HS-27A (cell line): ENCODE data around the gene BPI.
A peak's percentile ranks its signal among the peaks of the same experiment; 100 is the strongest.
"Not testable (repeated sequence)": the region's sequence is repeated elsewhere in the genome, so short reads cannot be mapped to it uniquely, and the experiment has no call there.

Source experiments
- DNase-seq: peaks from one replicate; pipeline ENCODE4 v3.0.0-alpha.2; 2012; ENCODE audit warnings: low read depth, missing footprints

BPI gene

DNA sequence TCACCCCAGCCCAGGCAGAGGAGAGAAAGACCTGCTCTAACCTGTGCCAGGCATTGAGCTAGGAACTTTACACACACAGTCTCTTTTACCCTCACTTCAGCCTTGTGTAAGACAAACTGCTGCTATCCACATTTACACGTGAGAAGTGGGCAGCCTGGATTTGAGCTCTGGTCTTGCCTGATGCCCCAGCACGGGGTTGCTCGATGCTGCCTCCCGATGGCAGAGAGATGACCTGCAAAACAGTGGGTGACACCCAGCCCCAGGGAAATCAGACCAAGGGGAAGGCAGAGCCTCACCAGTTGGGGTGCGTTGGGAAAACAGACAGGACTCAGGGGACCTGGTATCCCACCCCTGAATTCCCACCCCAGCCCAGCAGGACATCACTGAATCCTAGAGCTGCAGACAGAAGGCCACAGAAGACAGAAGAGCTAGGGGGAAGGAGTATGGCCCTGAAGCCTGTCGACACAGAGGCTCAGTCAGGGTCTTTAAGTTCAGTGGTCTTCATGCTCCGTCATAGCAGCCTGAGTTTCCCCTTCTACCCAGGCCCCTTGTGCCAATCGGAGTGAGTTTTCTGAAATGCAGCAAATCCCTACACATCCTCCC lies 990 bp downstream of the BPI start:
- DNase-seq: no peak

DNA sequence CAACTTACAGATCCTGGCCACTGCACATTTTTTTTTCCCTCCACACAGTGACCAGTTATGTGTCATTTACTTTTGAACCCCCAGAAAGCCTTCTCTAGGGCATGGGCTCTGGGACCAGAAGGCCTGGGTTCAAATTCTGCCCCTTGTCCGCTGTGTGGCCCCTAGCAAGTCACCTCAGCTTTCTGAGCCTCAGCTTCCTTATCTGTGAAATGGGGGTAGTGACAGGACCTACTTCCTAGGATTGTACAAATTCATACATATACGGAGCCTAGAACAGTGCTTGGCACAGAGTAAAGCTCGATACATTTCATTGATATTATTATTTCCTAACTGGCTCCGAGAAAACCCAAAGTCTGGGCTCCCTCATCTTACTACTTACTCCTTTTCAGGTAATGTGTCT lies 1.6 kb downstream of the BPI start:
- DNase-seq: no peak

DNA sequence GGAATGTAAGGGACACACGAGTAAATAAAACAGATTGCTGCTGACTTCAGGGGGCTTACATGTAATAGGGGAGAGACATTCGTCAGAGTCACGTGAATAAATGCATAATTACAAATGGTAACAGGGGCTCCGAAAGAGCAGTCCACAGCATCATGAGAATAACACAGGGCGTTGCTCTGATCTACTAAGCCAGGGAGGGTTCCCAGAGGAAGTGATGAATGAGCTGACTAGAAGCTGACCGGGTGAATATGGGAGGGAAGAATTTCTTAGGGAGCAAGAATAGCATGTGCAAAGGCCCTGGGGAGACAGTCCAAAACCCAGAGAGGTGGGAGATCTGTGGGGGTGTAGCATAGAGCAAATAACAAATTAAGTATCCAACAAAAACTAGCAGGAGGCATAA lies 2.4 kb downstream of the BPI start:
- no peak for DNase-seq

DNA sequence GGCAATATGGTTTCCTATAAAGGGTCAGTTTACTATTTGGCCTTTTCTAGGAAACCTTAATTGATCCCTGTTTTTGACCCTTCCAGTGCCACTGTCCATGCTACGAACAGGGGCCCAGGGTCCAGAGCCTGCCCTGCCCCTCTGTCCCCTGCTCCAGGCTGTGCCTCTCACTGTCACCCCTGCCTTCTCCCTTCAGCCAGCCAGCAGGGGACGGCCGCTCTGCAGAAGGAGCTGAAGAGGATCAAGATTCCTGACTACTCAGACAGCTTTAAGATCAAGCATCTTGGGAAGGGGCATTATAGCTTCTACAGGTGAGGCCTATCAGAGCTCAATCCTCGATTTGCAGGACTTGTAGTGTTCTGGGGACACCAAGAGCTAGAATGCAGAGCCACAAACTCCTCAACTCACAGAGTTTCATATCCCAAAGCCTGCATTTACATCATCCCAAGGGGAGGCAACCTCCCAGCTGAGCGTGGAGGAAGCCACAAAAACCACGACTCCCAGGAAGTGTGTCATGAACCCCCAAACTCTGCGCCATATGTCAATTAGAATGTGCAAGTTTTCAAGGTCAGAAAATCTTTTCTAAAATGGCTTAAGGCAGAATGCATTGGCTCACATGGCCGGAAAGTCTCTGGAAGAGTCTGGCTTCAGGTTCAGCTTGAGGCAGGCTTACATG lies 3.6 kb downstream of the BPI start:
- DNase-seq: peak; percentile 17

DNA sequence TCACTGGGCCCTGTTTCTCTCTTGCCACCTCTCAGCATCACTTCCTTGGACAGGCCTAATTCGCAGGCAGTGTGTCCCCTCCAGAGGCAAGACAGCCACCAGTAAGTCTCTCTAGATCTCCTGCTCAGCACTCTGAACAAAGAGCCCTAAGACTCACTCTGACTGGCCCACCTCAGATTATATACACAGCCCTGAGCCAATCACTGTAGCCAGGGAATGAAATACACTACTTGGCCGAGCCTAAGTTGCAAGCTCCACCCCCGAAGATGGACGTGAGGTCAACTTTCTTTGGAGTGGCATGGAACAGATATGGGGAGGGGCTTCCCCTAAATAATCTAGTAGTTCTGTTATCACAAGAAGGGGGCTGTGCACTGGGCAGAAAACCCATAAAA lies 4.1 kb downstream of the BPI start:
- no peak for DNase-seq

DNA sequence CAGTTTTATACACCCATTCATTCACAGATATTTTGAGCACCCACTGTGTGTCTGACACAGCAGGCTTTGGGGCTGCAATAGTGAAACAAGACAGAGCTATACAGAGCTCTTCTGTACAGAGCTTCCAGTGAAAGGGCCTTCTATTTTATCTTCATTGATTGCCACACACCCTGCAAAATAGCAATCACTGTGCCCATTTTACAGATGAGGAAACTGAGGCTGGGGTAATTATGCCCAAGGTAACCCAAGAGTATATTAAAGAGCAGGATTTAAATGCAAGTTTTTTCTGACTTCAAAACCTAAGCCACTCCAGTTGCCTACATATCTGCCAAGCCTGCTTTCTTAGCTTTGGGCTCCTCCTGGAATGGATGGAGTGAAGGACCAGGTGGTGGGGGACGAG lies 4.5 kb downstream of the BPI start:
- DNase-seq: no peak

DNA sequence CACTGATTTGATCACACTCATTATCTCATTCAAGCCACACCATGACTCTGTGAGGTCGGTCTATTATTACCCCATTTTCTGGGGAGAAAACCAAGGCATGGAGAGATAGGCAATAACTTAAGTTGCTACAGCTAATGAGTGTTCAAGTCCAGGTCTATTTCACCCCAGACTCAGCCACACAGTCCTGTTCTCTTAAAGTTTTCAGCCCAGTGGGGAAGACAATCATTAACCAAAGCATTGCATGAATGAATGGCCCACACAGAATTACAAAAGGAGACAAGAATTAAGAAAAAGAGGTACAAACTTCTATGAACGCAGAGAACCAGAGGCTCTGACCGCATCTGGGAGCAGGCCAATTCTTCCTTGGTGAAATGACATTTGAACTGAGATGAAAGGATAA lies 7.1 kb downstream of the BPI start:
- DNase-seq: no peak

DNA sequence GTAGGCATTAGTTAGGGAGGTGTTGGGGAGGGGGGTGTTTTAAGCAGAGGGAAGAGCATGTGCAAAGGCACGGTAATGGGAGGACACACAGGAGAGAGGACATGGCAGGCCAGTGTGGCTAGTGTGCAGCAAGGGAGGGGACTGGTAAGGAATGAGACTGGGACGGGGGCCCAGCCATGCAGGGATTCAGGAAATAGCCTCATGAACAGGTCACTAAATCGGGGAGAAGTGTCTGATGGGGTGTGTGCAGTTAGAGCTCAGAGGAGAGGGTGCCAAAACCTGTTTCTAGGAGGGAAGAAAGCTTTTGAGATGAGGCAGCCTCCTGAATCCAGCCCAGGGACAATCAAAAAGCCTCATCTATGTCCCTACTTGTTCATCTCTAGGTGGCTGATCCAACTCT lies 7.5 kb downstream of the BPI start:
- DNase-seq: no peak

DNA sequence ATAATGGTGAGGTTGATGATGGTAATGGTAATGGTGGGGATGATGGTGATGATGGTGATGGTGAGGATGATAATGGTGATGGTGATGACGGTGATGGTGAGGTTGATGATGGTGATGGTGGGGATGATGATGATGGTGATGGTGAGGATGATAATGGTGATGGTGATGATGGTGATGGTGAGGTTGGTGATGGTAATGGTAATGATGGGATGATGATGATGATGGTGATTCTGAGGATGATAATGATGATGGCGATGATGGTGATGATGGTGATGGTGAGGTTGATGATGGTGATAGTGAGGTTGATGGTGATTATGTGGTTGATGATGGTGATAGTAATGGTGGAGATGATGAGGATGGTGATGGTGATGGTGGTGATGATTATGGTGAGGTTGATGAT lies 9.7 kb downstream of the BPI start:
- DNase-seq: no peak

DNA sequence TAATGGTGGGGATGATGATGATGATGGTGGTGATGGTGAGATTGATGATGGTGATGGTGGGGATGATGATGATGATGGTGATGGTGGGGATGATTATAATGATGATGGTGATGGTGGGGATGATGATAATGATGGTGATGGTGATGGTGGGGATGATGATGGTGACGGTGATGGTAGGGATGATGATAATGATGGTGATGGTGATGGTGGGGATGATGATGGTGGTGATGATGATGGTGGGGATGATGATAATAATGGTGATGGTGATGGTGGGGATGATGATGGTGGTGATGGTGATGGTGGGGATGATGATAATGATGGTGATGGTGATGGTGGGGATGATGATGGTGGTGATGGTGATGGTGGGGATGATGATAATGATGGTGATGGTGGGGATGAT lies 10.4 kb downstream of the BPI start:
- not testable (repeated sequence) for DNase-seq

DNA sequence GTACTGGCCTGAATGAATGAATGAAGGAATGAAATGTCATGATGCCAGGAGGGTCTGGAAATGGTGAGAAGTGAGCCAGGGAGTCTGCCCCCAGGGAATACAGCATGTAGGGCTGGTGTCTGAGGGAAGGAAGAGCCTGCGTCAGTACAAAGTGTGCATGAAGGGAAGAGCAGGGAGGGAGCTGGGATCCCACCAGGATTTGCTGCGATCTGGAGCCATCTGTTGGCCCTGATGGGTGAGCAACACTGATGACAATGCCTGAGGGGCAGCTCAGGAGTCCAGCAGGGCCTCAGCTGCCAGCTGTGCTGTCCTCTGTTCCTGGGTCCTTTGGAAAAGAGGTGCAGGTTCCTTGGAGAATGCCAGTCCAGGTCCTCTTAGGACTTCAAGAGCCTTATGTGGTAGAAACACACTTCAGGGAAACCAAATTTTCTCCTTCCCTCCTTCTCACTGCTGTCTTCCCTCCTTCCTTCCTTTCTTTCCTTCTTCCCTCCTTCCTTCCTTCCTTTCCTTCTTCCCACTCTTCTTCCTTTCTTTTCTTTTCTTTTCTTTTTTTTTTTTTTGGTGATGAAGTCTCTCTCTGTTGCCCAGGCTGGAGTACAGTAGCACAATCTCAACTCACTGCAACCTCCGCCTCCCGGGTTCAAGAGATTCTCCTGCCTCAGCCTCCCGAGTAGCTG lies 11.5 kb downstream of the BPI start:
- DNase-seq: no peak

DNA sequence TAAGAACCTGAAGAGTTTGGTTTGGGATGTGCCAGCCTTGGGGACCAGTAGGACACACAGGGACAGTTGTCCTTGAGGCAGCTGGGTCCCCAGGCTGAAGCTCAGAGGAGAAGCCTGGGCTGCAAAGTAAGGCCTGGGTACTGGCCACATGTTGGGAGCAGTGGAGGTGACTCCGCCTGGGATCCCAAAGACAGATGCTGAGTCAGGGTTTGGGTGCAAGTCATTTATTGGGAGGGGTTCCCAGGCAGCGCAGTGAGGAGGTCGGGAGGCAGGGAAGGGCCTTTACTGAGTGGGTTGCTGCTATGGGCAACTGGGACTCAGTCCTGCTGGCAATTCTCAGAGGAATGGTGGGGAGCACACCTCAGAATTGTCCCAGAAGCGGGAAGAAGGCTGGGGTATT lies 12.4 kb downstream of the BPI start:
- no peak for DNase-seq

DNA sequence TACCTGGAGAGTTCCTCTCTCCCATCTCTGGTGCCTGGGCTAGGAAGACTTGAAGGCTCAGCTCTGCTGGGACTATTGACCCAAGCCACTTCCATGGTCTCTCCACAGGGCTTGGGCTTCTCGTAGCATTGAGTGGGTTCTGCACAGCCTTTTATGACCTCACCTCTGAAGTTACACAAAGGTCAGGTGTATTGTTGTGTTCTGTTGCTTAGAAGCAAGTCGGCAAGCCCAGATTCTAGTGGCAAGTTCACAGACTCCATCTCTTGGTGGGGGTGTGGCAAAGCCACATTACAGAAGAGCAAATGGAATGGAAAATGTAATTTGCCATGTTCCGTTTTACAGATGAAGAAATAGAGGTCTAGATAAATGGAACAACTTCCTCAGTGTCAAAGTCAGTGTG lies 13.5 kb downstream of the BPI start:
- DNase-seq: no peak

DNA sequence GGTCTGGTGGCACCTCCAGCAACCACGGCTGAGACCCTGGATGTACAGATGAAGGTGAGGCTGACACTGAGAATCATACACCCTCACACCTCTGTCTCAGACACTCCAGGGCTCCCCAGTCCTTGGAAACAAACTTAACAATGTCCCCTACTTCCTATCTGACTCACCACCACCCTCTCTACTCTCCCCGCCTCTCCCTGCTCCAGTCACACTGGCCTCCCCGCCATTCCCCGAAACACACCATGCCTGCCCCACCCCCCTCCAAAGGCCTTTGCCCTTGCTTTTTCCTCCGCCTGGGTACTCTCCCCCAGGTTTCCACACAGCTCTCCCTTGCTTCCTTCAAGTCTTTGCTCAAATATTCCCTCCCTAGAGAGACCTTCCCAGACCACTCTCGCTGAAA lies 16.3 kb downstream of the BPI start:
- no peak for DNase-seq

DNA sequence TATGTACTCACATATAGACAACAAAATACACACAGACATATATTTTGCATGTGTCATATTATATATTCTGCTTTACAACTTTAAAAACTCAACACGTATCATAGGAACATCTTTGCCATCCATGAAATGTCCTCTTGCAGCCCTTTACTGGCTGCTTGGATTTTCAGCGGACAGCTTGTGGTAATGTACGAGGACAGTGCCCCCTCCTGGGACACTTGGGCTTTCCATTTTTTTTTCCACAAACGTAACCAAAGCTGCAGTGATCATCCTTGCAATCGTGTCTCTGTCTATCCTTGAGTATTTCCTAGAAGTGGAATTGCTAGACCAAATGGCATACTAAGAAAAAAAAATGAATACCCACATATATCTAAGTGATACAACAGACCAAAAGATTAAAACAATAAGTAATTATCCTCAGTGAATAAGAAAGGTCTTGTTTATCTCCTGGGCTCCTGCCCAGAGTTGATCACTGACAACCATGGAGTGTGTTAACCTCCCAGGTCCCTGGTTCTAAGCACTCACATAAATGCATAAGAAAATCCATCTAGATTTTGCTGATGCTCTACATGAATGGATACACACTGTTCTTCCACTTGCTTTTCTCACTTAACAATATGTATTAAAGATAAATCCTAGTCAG lies 18.1 kb downstream of the BPI start:
- peak; percentile 34 for DNase-seq

DNA sequence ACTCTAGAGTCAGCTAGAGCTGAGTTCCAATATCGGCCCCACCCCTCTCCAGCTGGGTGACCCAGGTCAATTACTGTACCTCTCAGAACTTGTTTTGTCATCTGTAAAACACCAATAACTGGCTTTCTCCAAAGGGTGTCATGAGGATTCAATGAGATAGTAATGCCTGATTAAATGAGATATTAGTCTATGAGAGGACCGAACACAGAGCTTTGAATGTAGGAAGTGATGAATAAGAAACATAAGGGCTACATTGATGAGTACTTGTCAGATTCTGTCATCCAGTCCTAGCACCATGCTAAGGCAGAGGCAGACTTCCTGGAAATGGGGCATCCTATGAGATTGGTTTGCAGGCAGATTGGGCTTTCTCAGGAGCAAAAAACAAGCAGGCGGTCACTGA lies 20.2 kb downstream of the BPI start:
- no peak for DNase-seq

DNA sequence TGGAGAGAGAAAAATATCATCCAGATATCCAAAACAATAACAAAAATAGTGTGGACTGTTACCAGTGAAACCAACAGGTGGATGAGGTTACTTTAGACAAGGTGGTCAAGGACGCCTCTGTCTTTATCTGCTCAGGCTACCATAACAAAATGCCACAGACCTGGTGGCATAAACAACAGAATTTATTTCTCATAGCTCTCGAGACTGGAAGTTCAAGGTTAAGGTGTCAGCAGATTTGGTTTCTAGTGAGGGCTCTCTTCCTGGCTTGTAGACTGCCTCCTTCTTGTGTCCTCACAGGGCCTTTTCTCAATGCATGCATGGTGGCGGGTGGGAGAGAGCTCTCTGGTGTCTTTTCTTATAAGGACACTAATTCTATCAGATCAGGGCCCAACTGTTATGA lies 21.2 kb downstream of the BPI start:
- DNase-seq: no peak

DNA sequence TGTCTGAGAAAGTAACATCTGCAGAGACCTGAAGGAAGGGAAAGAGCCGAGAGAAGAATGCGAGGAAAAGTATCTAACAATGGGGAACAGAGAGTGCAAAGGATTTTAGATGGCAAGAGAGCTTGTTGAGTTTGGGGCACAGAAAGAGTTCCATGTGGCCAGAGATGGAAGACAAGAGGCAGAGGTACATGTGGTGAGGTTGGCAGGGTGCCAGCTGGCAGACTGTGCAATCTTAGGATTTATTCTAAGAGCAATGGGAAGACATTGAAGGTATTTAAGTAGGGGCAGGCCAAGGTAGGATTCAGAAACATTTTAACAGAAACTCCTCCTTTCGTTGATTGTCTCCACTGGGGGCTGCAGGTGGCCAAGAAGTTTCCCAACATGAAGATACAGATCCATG lies 21.9 kb downstream of the BPI start:
- no peak for DNase-seq

DNA sequence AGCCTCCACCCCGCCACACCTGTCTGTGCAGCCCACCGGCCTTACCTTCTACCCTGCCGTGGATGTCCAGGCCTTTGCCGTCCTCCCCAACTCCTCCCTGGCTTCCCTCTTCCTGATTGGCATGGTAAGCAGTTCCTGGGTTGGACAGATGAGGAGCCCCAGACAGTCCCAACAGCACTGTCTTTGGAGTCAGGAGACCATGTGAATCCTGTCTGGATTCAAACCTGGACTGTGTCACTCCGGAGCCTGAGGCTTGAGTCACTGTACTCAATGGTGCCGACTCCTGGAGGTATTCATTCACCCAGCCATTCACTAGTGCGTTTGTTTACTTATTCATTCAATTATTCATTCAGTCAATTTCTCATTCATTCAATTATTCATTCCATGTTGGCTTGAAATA lies 22.4 kb downstream of the BPI start:
- no peak for DNase-seq

DNA sequence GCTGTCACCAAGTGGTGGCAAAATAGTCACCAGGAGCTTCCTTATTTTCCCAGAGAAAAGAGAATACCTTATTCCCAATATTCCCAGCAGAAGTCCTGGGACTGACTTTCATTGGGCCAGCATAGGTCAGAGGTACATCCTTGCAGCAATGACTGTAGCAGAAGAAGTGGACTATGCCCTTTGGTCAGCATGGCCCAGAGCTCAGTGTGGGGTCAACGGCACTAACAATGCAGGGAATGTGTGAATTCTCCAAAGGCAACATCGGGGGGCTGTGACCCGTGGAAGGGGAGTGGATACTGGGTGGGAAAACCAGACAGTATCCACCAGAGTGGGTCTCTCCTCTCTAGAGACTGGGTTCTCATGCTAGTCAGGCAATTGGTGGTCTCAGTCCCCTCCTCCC lies 26.7 kb downstream of the BPI start:
- no peak for DNase-seq

DNA sequence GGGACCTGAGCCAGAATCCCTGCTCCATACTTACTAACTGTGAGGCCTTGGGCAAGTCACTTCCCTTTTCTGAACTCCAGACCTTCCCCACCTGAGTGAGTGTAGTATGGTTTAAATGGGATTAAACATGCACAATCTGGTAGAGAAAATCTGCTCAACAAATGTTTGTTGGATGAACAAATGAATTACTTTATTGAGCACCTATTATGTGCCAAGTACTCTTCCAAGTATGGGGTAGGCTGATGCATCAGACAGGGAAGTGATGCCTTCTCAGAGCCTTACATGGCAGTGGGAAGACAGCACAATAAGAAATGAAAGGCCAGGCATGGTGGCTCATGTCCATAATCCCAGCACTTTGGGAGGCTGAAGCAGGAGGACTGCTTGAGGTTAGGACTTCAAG lies 27.3 kb downstream of the BPI start:
- DNase-seq: no peak

DNA sequence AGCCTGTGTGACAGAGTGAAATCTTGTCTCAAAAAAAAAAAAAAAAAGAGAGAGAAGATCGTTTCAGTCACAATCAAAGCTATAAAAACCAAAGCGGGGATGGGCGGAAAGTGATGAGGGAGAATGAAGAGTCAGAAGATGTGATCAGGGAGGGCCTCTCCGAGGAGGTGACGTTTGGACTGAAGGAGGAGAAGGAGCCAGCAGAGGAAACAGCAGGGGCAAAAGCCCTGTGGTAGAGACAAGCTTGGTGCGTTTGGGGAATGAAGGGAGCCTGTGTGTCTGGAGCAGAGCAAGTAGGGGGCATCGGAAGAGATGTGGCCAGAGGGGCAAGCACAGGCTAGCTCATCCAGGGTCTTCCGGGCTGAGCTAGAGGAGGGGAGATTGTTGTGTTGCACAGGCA lies 27.9 kb downstream of the BPI start:
- no peak for DNase-seq

DNA sequence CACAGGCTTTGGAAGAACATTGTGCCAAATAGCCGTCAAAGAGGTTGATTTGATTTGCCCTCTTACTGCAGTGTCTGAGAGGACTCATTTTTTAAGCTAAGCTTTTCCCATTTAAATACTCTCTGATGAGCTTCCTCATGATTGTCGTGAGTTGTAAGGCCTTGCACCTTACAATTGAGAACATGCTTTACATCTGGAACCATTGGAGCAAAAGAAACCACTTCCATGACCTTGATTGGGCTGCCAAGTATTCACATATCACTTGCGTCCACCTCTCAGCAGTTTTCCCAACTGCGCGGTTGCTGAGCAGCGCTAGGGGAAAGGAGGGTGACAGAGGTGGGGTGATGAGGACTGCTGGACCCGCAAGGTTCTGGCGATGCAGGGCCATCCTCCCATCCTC lies 30.1 kb downstream of the BPI start:
- no peak for DNase-seq
